ENCODE results near the gene PAOX. TPM values are rescaled to one million over a fixed set of nuclear protein-coding genes. Genes with fewer than 3 reads are reported as not detected.

The PAOX gene
- total and polyA plus RNA-seq, 2 donors from 2014 or later: 7.0 to 14.4 TPM

DNA sequence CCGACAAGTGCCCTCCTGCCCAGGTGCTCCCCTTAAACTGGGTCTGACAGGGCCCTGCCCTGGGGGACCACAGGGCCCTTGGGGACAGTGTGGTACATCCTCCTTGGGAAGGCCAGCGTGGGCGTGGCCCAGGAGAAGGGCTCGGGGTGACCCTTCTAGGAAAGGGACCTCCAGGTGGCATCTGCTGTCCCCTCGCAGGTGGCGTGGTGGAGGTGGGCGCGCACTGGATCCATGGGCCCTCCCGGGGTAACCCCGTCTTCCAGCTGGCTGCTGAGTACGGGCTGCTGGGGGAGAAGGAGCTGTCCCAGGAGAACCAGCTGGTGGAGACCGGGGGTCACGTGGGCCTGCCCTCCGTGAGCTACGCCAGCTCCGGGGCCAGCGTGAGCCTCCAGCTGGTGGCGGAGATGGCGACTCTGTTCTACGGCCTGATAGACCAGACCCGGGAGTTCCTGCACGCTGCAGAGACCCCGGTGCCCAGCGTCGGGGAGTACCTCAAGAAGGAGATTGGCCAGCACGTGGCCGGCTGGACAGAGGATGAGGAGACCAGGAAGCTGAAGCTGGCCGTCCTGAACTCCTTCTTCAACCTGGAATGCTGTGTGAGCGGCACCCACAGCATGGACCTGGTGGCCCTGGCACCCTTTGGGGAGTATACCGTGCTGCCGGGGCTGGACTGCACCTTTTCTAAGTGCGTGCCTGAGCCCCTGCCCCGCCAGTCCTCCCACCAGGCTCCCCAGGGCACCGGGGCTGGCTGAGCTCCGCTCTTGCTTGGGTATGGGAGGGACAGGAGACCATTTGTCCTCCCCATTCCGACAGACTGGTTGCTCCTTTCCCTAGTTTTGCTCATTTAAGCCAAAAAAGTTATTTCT is 972 bp downstream of the PAOX start:
- Histone ChIP-seq H3K4me1 (ENCODE audit: control insufficient read depth in 2 of 3, insufficient read depth in 2 of 3, low read depth in 1 of 3, low read length in 3 of 3) (peaks cover 0 to 10% (median 0%) of the 10 kb centered on the region in 3 donors), H3K9ac (ENCODE audit: low read length in 3 of 3) (no peak overlapping the region), H3K27ac (ENCODE audit: low read depth in 2 of 2, low read length in 2 of 2) (no peak overlapping the region), H3K36me3 (ENCODE audit: control insufficient read depth in 2 of 3, insufficient read depth in 3 of 3, low read length in 3 of 3) (peaks cover 0 to 5% (median 0%) of the 10 kb centered on the region in 3 donors), H3K9me3 (ENCODE audit: control insufficient read depth in 2 of 3, insufficient read depth in 1 of 3, low read length in 3 of 3) (no peaks in the 10 kb centered on the region), H3K4me3 (ENCODE audit: low read length in 3 of 3) (peak overlapping the region in 2 of 3 donors; percentile 32 to 57), H3K27me3 (ENCODE audit: control insufficient read depth, insufficient read depth, low read length) (no peaks in the 10 kb centered on the region)
- FAIRE-seq (no peak), DNase-seq (peak in 2 of 5 donors; percentile 84 to 86)
- intact Hi-C loops (cut with DNase I): no loop called here
- TF ChIP-seq, protein P1, sequence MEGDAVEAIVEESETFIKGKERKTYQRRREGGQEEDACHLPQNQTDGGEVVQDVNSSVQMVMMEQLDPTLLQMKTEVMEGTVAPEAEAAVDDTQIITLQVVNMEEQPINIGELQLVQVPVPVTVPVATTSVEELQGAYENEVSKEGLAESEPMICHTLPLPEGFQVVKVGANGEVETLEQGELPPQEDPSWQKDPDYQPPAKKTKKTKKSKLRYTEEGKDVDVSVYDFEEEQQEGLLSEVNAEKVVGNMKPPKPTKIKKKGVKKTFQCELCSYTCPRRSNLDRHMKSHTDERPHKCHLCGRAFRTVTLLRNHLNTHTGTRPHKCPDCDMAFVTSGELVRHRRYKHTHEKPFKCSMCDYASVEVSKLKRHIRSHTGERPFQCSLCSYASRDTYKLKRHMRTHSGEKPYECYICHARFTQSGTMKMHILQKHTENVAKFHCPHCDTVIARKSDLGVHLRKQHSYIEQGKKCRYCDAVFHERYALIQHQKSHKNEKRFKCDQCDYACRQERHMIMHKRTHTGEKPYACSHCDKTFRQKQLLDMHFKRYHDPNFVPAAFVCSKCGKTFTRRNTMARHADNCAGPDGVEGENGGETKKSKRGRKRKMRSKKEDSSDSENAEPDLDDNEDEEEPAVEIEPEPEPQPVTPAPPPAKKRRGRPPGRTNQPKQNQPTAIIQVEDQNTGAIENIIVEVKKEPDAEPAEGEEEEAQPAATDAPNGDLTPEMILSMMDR (IDR thresholded peaks at IDR 0.05; ENCODE audit: borderline replicate concordance, extremely low read depth, insufficient read depth): no peak

- Histone ChIP-seq H3K27ac (ENCODE audit: low read depth in 2 of 2, low read length in 2 of 2) (no peak overlapping the region), H3K9ac (ENCODE audit: low read length in 3 of 3) (no peak overlapping the region), H3K36me3 (ENCODE audit: control insufficient read depth in 2 of 3, insufficient read depth in 3 of 3, low read length in 3 of 3) (peaks cover 0 to 5% (median 0%) of the 10 kb centered on the region in 3 donors), H3K4me1 (ENCODE audit: control insufficient read depth in 2 of 3, insufficient read depth in 2 of 3, low read depth in 1 of 3, low read length in 3 of 3) (peaks cover 0 to 10% (median 0%) of the 10 kb centered on the region in 3 donors), H3K9me3 (ENCODE audit: control insufficient read depth in 2 of 3, insufficient read depth in 1 of 3, low read length in 3 of 3) (no peaks in the 10 kb centered on the region), H3K27me3 (ENCODE audit: control insufficient read depth, insufficient read depth, low read length) (no peaks in the 10 kb centered on the region), H3K4me3 (ENCODE audit: low read length in 3 of 3) (no peak overlapping the region)
- intact Hi-C loops (cut with DNase I): no loop called here
- DNase-seq (no peak), FAIRE-seq (no peak)
- TF ChIP-seq, protein P1 (IDR thresholded peaks at IDR 0.05; ENCODE audit: borderline replicate concordance, extremely low read depth, insufficient read depth): no peak
These were observed 2.0 kb downstream of the PAOX start for GRCh38 chr10:133381036-133381435.

- Histone ChIP-seq H3K9ac (ENCODE audit: low read length in 3 of 3) (no peak overlapping the region), H3K27ac (ENCODE audit: low read depth in 2 of 2, low read length in 2 of 2) (no peak overlapping the region), H3K4me3 (ENCODE audit: low read length in 3 of 3) (no peak overlapping the region), H3K36me3 (ENCODE audit: control insufficient read depth in 2 of 3, insufficient read depth in 3 of 3, low read length in 3 of 3) (peaks cover 0 to 5% (median 0%) of the 10 kb centered on the region in 3 donors), H3K9me3 (ENCODE audit: control insufficient read depth in 2 of 3, insufficient read depth in 1 of 3, low read length in 3 of 3) (no peaks in the 10 kb centered on the region), H3K4me1 (ENCODE audit: control insufficient read depth in 2 of 3, insufficient read depth in 2 of 3, low read depth in 1 of 3, low read length in 3 of 3) (peaks cover 0 to 3% (median 0%) of the 10 kb centered on the region in 3 donors), H3K27me3 (ENCODE audit: control insufficient read depth, insufficient read depth, low read length) (no peaks in the 10 kb centered on the region)
- FAIRE-seq: no peak
- TF ChIP-seq, protein P1 (IDR thresholded peaks at IDR 0.05; ENCODE audit: borderline replicate concordance, extremely low read depth, insufficient read depth): no peak
- intact Hi-C loops (cut with DNase I): no loop called here
- DNase-seq: peak in 1 of 5 donors; percentile 4
These were observed 4.5 kb downstream of the PAOX start for GRCh38 chr10:133383551-133383950.

Measured in kidney (tissue), 14 donors.